Hematopoietic multipotent progenitor cell (in vitro differentiated cells): ENCODE measurements around the gene LIN28B. TPM values are rescaled to one million over a fixed set of nuclear protein-coding genes. Genes with fewer than 3 reads are reported as not detected.
A peak's percentile ranks its signal among the peaks of the same experiment; 100 is the strongest.

Experiments used
- DNase-seq, 3 donors: peaks; one replicate each; pipeline ENCODE4 v3.0.0-alpha.2; 2011 to 2015; ENCODE audit warnings: low read depth in 2 of 3, low spot score in 2 of 3
- total RNA-seq: library from RNA; depleted of rRNA; stranded (reverse); fragments of >200 nt; gene quantifications from one replicate; pipeline ENCODE4 v1.2.3, GENCODE V29; 2012

The LIN28B gene, protein sequence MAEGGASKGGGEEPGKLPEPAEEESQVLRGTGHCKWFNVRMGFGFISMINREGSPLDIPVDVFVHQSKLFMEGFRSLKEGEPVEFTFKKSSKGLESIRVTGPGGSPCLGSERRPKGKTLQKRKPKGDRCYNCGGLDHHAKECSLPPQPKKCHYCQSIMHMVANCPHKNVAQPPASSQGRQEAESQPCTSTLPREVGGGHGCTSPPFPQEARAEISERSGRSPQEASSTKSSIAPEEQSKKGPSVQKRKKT
- not detected for total RNA-seq

GRCh38 chr6:104956731-104957294 is at the start of gene LIN28B:
LIN28B (plus strand) TSS chr6:104957107; CDS start chr6:104957251, 144 bp downstream.
- DNase-seq: peak in 1 of 3 donors; percentile 22

- no peak for DNase-seq
Observed at GRCh38 chr6:104908031-104908887, 48.6 kb upstream of the LIN28B start.

DNA sequence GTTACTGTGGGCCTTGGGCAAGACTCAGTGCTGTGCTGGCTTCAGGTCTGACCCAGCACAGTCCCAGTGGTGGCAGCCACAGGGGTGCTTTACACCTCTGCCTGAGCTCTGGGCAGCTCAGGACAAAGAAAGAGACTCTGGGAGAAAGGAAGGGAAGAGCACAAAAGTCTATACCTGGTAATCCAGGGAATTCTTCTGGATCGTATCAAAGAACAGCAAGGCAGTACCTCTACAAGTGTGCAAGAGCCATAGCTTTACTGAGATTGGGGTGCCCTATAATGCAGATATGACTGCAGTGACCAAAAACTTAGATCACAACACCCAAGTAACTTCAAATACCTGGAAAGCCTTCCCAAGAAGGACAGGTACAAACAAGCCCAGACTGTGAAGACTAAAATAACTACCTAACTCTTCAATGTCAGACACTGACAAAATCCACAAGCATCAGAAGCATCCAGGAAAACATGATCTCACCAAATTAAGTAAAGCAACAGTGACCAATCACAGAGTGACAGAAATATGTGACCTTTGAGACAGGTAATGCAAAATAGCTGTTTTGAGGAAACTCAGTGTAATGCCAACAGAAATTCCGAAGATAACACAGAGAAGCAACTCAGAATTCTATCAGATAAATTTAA is 47.9 kb upstream of the LIN28B start:
- DNase-seq: no peak

DNA sequence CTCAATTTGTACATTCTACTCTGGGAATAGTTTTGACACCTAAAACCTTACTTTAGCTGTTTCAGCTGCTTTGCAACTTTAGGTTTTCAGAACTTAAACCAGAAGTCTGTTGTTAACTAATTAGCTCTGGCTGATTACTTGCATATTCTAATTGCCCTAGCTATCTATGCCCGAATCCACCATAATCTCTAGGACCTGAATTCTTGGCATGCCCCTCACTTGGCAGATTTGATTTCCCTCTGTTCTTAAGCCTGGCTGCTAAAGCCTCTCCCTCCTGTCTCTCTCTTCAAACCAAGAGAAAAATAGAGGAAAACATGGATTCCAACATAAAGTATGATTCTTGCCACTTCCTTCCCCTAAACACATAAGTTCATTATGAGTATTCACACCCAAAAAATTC is 35.0 kb upstream of the LIN28B start:
- DNase-seq: no peak

- DNase-seq: no peak
Observed at GRCh38 chr6:104928141-104928540, 28.8 kb upstream of the LIN28B start.

- peak in 1 of 3 donors; percentile 51 for DNase-seq
Observed at GRCh38 chr6:104929353-104929752, 27.6 kb upstream of the LIN28B start.

DNA sequence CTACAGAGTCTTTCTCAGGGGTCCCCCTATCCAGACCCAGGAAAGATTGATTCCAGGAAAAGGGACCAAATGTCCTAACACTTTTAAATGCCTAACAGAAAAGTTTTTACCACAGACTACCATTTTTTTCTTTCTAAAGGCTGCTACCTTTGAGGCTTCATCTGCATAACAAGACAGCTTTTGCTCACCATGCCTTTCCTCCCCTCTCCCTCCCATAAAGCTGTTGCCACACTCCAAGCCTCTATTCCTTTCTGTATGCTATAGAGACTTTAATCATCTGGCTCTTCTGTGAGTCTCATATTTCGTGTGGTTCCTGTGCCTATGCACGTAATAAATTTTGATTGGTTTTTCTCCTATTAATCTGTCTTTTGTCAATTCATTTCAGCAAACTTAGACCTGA is 26.0 kb upstream of the LIN28B start:
- DNase-seq: no peak

DNA sequence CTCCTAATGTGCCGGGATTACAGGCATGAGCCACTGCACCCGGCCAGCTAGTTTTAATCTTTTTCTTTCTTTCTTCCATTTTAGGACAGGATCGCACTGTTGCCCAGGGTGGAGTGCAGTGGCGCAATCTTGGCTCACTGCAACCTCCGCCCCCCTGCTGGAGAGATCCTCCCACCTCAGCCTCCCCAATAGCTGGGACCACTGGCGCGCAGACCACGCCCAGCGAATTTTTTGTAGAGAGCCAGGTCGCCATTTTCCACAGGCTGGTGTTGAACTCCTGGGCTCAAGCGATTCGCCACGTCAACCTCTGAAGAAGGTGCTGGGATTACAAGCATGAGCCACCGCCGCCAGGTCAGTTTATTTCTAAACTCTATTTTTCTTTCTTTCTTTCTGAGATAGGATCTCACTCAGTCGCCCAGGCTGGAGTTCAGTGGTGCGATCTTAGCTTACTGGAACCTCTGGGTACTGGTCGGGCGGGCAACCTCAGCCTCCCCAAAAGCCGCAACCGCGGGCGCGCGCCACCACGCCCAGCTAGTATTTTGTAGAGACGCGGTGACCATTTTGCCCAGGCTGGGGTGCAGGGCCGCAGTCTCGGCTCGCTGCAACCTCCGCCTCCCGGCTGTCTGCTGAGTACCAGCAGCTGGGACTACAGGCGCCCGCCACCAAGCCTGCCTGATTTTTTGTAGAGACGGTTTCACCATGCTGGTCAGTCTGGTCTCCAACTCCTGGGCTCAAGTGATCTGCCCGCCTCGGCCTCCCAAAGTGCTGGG is 20.0 kb upstream of the LIN28B start:
- no peak for DNase-seq

GRCh38 chr6:104940238-104940892 is 16.5 kb upstream of the LIN28B start:
- DNase-seq: peak in 1 of 3 donors; percentile 9

- DNase-seq: peak in 2 of 3 donors; percentile 52 to 62
Observed at GRCh38 chr6:104940893-104941728, 15.8 kb upstream of the LIN28B start.

- DNase-seq: no peak
Observed at GRCh38 chr6:104941729-104942091, 15.2 kb upstream of the LIN28B start.

- DNase-seq: peak in 2 of 3 donors; percentile 28 to 65
Observed at GRCh38 chr6:104943781-104944180, 13.1 kb upstream of the LIN28B start.

DNA sequence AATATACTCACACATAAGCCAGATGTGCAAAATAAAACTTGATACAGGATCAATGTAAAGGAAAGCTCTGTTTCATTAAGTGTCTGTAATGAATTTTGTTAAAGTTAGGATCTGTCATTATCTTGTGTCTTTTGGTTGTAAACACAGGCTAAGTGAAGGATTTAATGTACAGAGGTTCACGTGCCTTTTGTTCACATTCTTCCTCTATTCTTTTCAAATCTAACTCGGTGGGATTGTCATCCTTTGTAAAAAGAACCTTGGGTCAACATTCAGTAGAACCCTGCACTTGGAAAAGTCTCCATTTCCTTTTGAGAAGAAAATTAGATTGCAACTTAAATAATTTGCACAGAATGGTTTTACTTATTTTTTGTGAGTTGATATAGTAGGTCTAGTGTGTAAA is 7.7 kb upstream of the LIN28B start:
- no peak for DNase-seq

DNA sequence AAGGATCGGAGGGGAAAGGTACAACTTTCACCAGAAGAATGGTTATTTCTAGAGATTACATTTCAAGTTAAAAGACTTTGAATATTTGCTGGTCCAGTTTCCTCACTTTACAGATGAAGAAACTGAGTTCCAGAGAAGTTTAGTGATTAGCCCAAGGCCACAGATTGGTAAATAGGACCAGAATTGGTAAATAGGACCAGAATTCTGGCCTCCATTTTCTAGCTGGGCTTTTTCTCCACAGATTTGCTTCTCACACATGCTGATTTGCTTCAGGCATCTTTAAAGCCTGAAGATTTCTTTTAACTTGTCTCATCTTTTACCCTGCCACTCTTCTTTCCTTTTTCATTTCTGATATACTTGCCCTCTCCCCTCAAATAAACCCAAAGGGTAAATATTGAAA is 5.2 kb upstream of the LIN28B start:
- no peak for DNase-seq

DNA sequence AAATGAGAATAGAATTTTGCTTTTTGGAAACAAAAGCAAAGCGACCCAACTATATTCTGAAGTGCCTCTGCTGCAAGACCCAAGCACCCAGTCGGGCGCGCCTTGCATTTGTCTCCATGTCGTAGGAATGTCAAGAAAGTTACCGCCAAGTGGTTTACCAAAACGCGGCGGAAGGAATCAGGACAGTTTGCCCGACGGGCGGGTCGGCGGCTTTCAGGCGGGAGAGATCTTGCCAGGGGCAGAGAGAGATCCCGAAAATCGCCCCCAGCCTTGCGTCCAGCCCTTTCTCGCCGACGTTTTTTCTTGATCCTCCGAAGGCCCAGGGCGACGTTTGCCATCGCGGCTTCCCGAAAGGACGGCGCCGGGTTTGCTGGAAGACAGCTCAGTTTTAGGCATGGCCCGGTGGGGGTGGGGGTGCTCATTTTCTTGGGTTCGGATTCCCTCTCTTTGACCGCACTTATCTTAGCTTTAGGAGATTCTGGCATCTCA is 4.0 kb upstream of the LIN28B start:
- DNase-seq: no peak

DNA sequence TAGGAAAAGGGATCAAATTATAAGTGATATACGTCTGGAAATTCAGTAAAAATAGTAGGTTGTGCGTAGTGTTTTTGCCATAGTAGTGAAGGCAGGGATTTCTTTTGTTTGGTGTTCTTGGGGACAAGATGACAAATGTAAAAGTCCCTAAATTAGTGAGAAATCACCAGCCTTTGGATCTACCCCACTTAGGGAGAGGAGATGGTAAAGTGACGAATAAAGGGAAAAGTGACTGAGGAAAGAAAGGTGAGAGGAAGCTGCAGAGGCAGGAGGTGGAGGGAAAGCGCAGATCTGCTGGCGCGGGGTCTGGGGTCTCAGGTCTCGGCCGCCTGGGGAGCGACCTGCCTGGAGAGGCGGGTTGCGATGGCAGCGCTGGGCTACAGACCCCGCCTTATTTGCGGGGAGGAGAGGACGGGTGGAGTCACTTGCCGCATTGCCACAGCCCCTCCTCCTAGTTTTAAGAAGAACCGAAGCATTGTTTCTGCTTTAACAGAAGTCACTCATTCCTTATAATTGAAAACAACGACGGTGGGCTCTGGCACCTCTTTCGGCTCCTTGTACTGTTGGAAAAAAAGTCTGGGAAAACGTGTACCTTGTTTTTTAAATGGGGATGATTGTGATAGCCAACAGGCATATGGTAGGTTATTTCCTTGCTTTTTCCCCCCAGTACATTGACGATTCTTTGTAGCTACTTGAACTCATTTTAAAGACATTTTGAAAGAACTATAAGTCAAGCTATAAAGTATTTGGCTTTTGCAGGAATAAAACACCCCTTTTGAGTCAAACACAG is 3.3 kb upstream of the LIN28B start:
- peak in 1 of 3 donors; percentile 31 for DNase-seq

DNA sequence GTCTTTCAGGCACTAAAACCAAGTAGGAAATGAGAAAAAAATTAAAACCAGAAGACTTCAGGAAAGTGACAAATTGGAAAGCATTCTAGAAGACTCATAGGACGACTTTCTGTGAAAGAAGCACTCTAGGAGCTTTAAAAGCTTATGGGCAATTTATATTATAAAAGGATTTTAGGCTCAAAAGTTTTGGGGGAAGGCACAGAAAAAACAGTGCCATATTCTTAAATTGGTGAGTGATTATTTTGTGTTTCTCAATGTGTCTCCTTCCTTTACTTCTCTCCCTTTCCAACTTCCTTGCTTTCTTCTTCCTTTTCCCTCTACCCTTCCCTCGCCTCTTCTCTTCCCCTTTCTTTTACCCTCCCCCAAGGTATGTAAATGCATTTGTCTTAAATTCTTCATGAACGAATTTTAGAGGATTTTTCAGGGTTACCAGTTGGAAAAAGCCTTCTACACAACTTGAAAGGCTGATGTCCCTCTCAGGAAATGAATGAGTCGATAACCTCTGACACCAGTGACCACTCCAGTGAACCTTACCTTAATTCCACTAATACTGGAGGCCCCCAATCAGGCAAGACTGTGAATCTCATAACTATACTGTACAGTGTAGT is 2.6 kb upstream of the LIN28B start:
- DNase-seq: peak in 1 of 3 donors; percentile 14

DNA sequence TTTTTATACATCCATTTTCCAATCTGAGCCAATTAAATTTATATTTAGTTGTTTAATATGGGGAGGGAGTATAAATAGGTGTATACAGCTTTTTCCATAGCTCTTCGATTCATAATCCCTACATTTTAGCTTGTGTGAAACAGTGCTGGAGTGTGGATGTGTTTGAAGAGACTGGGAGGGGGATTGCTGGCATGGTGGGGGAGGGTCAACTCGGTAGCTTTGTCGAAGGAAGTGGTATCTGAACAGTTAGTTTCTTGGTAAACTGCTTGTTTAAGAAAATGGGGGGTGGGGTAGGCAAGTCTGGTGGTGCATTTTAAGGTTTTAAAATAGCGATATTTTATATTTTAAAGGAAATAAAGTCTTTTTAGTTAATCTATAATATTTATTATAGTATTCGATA is 1.4 kb upstream of the LIN28B start:
- DNase-seq: peak in 1 of 3 donors; percentile 11
